Central memory CD4-positive, alpha-beta T cell (primary cell): ENCODE measurements around the gene ANKRA2.
A peak's percentile ranks its signal among the peaks of the same experiment; 100 is the strongest.
"Not testable (repeated sequence)": the region's sequence is repeated elsewhere in the genome, so short reads cannot be mapped to it uniquely, and the experiment has no call there.

ENCODE experiments used
- DNase-seq: peaks from one replicate; pipeline ENCODE4 v3.0.0; 2022

Gene ANKRA2

DNA sequence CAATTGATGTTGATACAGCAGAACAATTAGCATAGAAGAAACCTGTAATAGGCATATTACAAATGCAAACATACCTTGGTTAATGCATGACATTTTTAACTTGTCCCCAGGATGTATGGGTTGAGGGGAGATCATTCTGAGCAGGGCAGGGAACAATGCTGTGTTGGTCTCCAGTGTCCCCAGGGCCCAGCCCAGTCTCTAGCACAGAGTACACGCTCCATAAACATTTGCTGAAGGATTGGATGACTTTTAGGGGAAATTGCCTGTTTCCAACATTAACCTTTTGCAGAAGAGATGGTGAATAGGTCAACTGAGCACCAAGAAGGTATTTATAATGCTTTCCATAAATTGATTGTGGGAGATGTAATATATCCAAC, 20.0 kb downstream of the ANKRA2 start:
- no peak for DNase-seq

GRCh38 chr5:73544429-73545402, 20.7 kb downstream of the ANKRA2 start:
- no peak for DNase-seq

DNA sequence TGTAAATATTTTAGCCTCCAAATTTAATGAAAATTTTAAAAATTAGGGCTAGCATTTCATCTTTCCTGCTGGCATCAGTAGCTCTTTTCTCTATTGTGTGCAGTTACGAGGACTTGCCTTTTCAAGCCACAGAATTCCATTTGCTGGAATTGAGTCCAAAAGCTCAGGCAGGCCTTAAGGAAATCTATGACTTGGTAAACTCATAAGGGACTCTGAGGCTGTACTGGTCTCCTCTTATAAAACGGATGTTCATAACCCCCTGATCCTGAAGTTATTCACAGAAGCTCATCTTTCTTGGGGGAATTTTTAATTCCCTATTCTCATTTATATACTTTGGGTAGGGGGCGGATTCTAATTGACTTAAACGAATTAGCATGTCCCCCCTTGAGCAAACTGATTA, 23.4 kb downstream of the ANKRA2 start:
- DNase-seq = no peak

GRCh38 chr5:73540192-73540591, 25.2 kb downstream of the ANKRA2 start:
- no peak for DNase-seq

GRCh38 chr5:73539730-73540129, 25.7 kb downstream of the ANKRA2 start:
- DNase-seq = no peak

GRCh38 chr5:73534971-73535370, 30.5 kb downstream of the ANKRA2 start:
- no peak for DNase-seq

DNA sequence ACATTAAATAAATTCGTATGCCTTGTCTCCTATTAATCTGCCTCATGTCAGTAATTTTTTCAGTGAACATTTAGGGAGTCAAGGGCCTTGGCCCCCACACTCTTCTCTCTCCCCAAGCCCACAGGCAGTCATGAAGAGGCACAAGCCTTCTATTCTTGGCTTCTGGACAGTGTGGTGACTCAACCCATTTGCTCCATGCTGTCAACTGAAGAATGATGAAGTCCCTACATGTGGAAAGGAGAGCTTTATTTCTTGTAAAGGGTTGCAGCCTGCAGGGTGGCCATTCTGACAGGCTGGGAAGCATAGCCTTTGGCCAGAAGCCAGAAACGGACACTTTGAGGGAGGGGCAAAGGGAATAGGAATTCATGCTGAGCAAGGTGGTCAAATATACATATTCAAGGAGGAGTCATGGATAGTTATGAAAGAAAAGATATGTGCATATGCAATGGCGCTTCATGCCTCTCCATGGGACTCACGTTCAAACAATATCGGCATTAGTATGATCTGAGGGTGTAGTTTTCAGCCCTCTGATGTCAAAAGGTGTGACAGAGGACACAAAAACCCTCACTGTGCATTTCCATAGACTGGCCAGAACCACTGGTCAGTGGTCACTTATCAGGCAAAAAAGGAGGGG, 31.3 kb downstream of the ANKRA2 start:
- no peak for DNase-seq

GRCh38 chr5:73532195-73532594, 33.2 kb downstream of the ANKRA2 start:
- DNase-seq = no peak

DNA sequence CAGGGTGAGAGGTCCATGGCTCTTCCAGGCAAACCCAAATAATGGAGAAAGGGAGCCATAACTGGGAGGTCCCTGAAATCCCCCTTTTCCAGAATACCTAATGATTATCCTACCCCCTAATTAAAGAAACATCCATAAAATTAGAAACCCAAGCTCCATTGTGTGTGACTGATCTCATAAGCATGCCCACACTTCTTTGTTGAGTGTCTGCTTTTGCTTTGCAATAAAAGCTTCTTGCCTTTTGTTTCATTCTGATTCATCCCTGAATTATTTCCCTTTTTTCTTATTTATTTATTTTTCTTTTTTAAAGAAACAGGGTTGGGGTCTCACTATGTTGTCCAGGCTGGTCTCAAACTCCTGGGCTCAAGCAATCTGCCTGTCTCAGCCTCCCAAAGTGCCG, 34.1 kb downstream of the ANKRA2 start:
- no peak for DNase-seq

GRCh38 chr5:73529081-73529480, 36.4 kb downstream of the ANKRA2 start:
- no peak for DNase-seq

DNA sequence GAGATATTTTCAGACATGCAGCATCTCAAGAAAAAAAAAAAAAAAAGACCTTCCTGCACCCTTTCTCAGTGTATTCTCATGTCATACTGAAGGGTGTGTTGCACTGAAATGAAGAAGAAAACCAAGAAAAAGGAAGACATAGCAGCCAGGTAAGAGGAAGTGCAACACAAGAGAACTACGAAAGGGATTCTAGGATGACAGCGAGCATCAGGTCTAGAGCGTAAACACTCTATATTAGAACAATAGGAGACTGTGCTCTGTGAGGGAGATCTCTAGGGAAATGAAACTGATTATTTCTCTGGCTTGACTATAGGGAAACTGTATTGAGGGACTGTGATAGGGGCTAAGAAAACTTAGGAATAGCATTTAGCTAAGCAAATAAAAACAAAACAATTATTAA, 37.2 kb downstream of the ANKRA2 start:
- DNase-seq = no peak

- DNase-seq = no peak
Measured at GRCh38 chr5:73525606-73526203, 39.7 kb downstream of the ANKRA2 start.

- no peak for DNase-seq
Measured at GRCh38 chr5:73523861-73524260, 41.6 kb downstream of the ANKRA2 start.

DNA sequence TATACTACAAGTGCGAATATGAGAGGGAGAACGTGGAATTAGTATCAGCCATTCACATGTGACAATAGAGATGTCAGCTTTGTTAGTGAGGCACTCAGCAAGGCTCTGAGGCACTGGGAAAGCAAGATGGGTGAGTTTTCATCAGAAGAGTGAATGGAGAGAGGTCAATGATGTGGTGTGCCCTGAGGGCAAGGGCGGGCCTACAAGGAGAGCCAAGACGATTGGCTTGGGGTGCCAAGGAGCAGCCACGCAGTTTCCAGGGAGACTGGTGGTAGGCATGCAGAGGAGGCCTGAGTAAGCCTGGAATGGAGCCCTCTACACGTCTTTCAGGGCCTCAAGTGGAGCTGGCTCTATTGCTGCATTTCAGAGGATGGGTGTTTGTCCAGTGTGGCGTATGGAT, 42.5 kb downstream of the ANKRA2 start:
- DNase-seq = no peak

- peak; percentile 72 for DNase-seq
Measured at GRCh38 chr5:73519531-73520283, 45.7 kb downstream of the ANKRA2 start.

DNA sequence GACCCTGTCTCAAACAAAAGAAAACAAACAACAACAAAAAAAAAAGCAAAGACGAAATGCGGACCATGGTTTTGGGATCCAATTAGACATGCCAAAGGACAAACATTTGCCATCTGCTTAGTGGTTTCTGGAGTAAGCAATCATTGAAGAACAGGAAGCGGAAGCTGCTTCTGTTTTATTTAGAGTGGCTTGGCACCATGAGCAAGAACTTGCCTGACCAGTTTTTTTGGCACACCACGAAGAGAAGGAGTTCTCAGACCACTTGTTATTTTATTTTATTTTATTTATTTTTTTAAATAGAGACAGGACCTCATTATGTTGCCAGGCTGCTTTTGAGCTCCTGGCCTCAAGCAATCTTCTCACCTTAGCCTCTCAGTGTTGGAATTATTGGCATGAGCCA, 50.2 kb downstream of the ANKRA2 start:
- DNase-seq = no peak

DNA sequence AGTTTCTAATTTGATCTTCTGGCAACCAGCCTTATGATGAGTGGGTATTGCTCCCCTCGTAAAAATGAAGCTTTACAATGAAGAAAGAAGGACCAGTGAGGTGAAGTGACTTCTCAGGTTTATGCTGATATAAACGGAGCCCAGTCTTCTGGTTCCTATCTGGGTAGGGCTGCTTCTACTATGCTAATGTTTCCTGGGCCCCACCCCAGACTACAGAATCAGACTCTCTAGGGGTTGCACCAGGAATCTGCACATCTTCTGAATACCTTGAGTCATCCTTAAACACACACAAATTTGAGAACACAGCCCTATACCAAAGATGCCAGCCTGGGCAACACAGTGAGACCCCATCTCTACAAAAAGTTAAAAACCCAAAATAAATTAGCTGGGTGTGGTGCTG, 51.0 kb downstream of the ANKRA2 start:
- no peak for DNase-seq

DNA sequence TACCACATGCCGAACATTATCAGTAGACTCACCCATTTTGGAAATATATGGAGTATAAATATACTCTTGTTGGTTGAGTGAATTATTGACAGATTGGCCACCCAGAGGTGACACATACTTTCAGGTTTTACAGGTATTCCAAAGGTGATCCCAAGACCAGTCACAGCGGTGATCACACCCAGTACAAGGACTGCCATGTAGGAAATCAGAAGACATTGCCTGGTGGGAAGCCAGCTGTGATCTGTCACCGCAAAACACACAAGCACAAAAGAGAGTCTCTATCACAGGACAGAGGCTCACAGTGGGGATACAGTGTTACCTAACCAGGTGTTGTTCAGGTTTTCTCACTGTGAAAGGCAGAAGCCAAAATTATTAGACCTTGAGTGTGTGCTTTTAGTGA, 51.4 kb downstream of the ANKRA2 start:
- no peak for DNase-seq

GRCh38 chr5:73508521-73508920, 56.9 kb downstream of the ANKRA2 start:
- not testable (repeated sequence) for DNase-seq

DNA sequence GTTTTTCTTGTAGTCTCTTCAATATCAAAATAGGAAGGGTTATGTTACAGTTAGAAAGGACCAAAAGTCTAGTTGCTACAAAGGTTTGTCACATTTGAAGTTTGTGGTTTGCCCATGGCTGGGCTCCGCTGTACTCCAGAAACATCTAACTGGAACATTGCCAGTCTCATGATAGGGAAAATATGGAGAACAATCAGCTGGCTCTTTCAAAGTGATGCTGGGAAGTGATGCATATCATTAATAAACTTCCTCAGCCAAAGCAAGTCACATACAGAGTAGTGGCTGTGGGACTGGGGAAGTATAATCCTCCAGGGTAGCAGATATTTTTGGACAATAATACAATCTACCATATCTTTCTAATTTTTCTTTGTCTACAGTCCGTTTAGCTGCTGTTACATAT, 58.4 kb downstream of the ANKRA2 start:
- no peak for DNase-seq

- no peak for DNase-seq
Measured at GRCh38 chr5:73506459-73506955, 58.9 kb downstream of the ANKRA2 start.
